GM18867 (cell line): ENCODE results near the gene SYAP1.
"Not testable (repeated sequence)": the region's sequence is repeated elsewhere in the genome, so short reads cannot be mapped to it uniquely, and the experiment has no call there.

ENCODE experiments used
- ATAC-seq: cut with Tn5 transposase; IDR thresholded peaks from one replicate; pipeline ENCODE4 v1.9.1; 2021; ENCODE audit warnings: mild to moderate bottlenecking, moderate library complexity; ENCODE audit not compliant: unreplicated experiment

Gene SYAP1, protein sequence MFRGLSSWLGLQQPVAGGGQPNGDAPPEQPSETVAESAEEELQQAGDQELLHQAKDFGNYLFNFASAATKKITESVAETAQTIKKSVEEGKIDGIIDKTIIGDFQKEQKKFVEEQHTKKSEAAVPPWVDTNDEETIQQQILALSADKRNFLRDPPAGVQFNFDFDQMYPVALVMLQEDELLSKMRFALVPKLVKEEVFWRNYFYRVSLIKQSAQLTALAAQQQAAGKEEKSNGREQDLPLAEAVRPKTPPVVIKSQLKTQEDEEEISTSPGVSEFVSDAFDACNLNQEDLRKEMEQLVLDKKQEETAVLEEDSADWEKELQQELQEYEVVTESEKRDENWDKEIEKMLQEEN

DNA sequence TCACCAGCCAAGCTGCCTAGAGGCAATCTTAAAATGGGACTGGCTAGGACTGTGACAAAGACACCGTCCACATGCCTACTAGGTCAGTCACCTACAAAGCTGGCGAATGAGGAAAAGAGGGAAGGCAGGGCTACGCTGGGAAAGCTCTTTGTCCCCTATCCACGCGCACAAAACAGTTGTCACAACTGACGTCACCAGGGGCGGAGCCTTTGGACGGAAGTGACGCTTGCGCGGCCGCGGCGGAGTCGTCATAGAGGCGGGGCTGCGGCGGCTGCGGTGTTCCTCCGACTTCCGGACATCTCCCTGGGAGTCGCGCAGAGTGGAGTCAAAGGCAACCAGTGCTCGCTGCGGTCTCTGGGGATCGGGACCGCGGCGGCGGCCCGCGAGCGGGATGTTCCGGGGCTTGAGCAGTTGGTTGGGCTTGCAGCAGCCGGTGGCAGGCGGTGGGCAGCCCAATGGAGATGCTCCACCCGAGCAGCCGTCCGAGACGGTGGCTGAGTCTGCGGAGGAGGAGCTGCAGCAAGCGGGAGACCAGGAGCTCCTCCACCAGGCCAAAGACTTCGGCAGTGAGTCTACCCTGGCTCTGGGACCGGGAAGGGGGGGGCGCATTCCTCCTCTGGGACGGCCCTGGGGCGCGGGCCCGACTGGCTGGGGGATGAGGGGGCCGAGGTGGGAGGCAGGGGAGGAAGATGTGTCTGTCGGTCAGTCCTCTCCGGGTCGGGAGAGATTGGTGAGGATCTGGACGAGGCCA is at the start of gene SYAP1:
TSS of gene SYAP1 (plus strand) at position 279 of the 751 bp plus-strand sequence. CDS start at position 392, 113 bp downstream.
- ATAC-seq = peak; percentile 100

DNA sequence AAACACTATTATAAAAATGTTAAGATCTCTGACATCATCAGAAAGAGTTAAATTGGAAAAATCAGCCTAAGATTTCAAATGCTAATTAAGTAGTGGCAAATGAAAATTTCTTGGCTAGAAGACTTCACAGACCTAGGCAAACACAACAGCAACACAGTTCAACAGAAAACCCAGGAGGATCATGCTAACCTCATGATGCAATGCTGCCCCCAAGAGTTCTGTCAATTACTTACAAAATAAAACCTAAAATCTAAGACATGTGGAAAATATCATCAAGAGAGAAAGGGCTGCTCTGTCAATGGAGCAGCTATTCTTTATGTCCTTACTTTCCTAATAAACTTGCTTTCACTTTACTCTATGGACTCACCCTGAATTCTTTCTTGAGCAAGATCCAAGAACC is 48.4 kb upstream of the SYAP1 start:
- ATAC-seq = no peak

DNA sequence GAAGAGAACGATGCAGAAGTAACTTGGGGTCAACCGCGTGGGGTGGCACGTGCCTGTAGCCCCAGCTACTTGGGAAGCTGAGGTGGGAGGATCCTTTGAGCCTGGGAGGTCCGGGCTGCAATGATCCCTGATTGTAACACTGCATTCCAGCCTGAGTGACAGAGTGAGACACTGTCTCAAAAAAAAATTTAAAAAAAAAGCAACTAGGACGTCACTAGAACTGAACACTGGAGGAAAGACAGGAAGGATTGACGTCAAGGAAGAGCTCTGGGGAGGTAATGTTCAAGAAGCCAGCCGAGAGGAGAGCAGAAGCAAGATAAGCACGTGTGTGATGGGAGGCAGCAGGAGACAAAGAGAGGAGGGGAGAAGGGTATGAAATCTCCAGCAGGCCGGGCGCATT is 40.7 kb upstream of the SYAP1 start:
- no peak for ATAC-seq

DNA sequence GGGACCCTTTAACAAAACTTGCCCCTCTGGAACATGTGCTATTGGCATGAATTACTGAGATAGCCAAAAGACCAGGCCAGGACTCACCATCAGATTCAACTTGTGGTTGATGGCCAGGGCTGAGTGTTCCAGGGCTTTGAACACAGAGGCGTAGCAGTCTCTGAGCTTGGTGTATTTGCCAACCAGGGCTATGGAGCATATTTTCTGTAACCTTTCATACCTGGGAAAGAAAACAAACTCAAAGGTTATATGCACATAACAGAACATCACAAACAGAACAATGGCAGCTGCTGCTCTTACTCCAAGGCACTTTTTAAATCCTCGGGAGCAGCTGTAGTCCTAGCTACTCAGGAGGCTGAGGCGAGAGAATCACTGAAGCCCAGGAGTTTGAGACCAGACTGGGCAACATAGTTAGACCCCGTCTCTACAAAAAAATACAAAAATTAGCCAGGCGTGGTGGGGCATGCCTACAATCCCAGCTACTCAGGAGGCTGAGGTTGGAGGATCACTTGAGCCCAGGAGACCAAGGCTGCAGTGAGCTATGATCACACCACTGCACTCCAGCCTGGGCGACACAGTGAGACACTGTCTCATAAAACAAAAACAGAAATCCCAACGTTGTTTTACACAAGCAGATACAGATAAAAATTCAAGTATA is 36.3 kb upstream of the SYAP1 start:
- ATAC-seq = no peak

DNA sequence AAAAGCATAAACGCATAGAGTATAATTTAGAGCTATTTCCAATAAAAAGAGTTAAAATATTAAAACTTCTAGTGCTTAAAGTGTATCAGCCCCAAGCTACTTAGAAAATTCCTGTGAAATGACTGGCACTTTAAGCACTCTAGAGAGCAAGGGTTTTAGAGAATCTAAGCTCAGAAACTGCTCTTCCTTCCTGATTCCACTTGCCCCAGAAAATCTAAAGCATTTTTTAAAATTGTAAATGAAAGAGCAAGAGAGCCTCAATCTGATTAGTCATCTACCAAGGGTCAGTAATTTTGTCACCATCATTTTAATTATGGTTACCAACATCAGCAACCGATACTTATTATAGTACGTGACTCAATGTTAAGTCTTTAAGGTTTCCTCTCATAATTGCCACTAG is 31.9 kb upstream of the SYAP1 start:
- no peak for ATAC-seq

DNA sequence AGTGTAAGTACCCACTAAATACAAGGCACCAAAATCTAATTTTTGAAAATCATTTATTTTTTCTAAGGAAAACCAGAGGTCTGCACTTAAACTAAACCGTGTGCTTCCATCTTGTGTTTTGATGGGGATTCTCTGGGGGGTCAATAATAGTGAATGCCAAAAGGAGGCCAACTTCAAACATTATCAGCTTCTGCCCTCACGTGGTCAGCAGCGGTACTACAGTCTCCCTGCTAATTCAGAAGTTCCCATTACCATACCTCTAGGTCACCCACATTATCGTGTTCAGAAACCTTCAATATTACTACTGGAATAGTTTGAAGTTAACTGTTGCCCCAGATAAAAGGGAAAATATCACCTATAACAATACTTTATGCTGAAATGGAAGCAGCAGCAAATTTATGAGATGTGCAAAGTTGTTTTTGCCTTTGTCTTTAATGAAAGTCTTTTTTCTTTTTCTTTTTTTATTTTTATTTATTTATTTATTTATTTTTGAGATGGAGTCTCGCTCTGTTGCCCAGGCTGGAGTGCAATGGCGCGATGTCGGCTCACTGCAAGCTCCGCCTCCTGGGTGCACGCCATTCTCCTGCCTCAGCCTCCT is 24.2 kb upstream of the SYAP1 start:
- peak; percentile 89 for ATAC-seq

DNA sequence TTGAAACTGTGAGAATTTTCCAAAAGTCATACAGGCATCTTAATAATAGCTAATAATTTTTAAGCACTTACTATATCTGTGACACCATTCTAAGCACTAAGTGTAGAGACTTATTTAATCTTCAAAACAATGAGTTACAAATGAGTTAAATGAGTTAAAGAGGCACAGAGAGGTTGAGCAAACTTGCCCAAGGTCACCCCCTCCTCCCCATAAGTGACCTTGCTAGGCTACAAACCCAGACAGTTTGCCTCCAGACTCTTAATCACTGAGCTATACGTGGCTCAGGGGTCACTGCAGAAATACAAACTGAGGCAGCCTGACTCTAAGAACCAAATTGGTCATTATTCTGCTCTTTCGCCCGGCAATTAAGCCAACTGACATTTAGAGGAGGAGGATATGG is 22.5 kb upstream of the SYAP1 start:
- ATAC-seq = no peak

DNA sequence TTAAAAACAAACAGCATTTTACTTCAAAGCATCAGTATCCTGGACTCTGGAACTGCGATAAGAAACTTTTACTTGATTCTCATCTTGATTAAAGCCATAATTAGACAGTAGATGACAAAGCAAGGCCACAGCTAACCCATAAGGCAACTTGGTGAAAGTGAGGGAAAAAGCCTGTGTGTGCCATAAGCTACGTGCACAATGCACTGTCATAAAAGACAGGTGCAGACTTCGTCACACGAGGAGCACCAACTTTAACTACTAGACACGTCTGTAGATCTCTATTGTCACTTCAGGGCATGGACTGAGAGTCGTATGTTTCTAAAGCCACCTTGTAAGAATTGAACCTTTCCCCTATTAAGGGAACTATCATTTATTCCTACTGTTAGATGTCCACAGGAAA is 20.0 kb upstream of the SYAP1 start:
- no peak for ATAC-seq

DNA sequence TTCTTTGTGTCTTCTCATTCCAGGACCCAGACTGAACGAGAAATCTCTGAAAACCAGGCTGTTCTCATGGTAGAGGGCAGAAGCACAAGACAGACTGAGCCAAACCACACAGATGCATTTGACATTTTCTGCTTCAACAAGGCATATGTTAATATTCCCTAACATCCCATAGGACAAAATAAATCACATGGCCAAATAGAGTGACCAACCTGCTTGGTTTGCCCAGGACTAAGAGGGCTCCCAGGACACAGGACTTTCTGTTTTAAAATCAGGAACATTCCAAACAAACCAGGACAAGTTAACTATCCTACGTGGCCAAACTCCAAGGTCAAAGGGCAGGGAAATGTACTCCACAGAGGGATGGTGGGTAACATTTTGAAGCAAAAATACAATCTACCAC is 18.7 kb upstream of the SYAP1 start:
- no peak for ATAC-seq

DNA sequence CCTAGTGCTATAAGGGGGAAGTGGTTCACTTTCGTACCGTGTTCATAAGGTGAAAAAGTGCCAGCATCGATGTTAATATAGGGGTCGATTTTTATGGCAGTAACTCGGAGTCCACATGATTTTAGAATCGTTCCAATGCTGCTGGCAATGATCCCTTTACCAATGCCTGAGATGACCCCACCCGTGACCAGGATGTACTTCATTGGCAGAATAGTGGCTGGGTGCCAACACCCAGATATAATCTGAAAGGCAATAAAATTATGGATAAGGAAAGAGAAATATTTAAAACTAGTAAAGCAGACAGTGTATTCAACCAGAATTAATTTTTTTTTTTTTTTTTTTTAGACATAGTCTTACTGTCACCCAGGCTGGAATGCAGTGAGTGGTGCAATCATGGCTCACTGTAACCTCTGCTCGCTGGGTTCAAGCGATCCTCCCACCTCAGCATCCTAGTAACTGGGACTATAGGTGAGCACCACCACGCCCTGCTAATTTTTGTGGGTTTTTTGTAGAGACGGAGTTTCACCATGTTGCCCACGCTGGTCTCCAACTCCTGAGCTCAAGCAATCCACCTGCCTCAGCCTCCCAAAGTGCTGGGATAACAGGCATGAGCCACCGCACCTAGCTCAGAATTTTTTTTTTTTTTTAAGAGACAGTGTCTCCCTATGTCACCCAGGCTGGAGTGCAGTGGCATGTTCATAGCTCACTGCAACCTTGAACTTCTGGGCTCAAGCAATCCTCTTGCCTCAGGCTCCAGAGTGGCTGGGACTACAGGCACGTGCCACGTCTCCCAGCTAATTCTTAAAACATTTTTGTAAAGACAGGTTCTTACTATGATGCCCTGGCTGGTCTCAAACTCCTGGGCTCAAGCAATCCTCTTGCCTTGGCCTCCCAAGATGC is 16.5 kb upstream of the SYAP1 start:
- ATAC-seq = no peak

DNA sequence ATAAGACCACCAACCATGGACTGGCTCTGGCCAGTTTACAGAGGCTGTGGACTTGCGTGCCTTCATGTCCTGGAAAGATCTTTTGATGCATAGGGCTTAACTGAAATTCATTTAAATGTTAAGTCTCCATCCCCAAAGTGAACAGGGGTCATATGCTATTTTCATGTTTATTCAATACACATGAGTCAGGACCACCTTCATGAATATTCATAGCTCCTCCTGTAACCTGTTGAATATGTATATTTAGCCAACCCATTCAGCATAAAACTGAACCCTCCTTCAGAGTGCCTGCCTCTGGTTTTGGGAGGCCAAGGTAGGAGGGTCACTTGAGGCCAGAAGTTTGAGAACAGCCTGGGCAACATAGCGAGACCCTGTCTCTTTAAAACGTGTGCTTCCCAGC is 14.0 kb upstream of the SYAP1 start:
- no peak for ATAC-seq

DNA sequence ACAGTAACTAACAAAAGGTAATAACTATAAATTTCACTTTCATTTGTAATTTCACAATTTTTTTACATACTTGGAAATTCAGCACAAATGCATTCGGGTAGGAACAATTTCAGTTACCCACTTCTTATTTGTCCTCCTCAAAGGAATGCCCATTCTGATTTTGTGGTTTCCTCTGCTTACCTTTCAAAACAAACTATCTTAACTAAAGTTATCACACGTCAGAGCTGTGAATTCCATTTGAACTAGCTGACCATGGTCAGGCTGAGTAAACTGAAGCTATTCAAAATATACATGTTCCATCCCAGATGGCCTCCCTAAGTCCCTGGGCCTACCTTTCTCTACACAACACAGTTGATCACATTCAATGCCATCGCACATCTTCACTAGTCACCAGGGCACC is 11.4 kb upstream of the SYAP1 start:
- no peak for ATAC-seq

DNA sequence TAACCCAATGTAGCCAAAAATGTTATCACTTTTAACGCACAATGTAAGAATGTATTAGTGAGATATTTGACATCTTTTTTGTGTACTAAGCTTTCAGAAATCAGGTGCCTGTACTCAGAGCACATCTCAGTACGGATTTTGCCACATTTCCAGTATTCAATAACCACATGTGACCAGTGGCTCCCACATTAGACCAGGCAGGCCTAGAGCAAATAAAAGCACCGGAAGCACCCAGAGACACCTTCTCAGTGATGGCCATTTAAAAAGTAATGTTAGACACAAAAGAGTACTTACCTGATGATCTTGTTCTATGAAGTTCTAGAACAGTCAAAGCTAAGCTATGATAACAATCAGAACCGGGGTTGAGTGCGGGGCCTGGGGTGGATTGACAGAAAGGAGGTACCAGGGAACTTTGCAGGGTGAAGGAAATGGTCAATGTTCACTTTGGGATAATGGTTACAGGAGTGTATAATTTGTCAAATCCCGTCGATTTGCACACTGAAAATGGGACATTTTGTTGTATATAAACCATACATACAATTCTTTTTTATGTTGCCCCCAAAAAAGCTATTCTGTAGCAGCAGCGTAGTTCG is 8.1 kb upstream of the SYAP1 start:
- no peak for ATAC-seq

DNA sequence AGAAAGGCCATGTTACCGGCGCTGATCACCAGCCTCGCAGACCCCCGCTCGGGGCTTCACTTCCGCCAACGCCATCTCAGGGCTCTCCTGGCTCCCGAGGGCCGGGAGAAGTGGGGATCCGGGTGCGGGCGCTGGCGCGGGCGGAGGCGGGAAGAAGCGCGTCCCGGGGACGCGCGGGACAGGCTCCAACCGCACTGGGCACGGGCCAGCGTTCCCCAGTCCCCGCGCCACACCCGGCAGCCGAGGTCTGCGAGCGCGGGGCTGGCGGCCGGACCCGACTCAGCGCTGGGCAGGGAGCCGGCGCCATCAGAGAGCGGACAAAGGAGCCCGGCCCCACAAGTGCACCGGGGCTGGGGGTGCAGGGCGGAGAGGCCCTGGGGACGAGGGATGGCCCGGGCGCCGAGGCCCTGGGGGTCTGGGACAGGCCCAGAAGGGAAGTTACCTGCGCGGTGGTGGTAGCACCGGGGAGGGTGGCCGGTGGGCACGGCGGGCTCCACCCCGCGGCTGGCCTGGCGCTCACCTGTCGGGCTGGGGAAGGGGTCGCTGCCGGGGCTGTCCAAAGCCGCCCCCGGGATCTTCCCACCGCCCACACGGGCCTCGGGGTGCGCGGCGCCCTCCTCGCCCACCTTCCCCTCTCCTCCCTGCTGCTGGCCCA is 7.4 kb upstream of the SYAP1 start:
- peak; percentile 31 for ATAC-seq

DNA sequence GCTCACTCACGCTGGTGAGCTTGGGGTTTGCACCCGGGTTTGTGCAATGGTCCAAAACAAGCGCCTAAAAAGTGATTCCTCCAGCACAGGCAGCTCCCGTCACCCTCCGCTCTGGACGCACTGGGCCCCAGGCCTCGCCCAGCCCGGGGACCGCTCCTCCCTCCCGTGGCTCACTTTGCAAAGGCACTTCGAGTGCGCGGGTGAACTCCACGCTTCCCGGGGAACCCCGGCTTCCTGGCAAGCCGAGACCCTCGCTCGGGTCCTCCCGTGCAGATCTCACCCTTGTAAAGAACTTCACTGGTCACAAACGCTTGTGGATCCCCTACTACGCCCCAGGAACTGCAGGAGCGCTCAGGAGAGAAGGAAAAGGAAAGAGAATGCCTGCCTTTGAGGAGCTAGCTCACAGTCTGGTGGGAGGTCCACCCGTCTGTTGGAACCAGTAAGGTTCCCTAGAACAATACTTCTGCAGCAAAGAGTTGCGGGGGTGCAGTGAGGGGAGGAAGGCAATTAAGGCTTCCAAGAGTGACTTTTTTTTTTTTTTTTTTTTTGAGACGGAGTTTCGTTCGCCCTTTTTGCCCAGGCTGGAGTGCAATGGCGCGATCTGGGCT is 6.8 kb upstream of the SYAP1 start, which contains the start of gene CTPS2:
TSS of gene CTPS2 (minus strand) at position 122 of the 608 bp plus-strand sequence. CDS start 9,767 bp downstream, outside the sequence.
- ATAC-seq = peak; percentile 87

DNA sequence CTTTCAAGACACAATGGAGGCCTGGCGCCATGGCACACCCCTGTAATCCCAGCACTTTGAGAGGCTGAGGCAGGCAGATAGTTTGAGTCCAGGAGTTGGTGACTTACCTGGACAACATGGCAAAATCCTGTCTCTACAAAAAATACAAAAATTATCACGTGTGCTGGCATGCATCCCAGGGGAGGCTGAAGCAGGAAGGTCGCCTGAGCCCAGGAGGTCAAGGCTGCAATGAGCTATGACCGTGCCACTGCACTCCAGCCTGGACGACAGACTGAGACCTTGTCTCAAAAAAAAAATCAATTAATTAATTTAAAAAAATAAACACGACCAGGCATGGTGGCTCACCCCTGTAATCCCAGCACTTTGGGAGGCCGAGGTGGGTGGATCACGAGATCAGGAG is 4.9 kb upstream of the SYAP1 start:
- ATAC-seq = no peak

DNA sequence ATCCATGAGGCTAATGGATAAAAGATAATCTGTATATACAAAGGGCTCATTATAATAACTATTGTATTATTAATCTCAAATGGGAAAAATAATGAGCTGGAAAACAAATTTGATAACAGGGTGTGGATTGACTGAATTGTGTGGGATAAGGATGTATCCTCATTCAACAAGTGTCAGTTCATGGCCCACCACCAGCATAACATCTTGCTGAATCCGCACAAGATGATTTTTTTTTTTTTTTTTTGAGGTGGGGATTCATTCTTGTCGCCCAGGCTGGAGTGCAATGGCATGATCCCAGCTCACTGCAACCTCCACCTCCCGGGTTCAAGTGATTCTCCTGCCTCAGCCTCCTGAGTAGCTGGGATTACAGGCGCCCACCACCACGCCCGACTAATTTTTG is 3.8 kb upstream of the SYAP1 start:
- ATAC-seq = not testable (repeated sequence)

DNA sequence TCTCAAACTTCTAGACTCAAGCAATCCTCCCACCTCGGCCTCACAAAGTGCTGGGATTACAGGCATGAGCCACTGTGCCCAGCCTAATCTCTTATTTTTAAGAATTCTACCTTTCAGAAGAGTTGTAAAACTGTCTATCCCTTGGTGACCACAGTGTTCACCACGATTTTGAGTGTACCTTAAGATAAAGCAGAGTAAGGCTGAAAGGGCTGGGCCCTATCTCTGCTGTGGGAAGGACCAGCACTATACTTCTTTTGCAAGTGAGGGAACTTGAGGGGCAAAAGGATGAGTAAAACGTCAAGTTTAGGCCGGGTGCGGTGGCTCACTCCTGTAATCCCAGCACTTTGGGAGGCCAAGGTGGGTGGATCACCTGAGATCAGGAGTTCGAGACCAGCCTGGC is 3.0 kb upstream of the SYAP1 start:
- not testable (repeated sequence) for ATAC-seq

DNA sequence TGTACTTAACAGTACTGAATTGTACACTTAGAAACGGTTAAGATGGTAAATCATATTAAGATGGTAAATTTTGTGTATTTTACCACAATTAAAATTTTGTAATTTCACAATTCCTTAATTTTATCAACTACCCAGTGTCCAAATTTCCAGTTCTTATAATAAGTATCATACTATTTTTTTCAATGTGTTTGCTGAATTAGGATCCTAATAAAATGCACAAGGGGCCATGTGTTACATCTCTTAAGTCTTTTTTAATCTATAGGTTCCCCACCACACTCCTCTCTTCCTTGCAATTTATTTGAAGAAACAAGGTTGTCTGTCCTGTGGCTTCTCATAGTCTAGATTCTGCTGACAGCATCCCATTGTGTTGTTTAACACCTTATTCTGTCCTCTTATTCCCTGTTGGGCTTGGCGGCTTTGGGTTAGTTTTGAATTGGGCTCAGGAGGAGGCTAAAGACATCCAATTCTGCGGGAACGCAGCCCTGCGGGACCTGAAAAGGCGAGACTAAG is 533 bp upstream of the SYAP1 start:
- no peak for ATAC-seq
